ENCODE results near the gene ADAM19. TPM values are rescaled to one million over a fixed set of nuclear protein-coding genes. Genes with fewer than 3 reads are reported as not detected.

The ADAM19 gene
- total RNA-seq, 2 donors from 2014 or later = 2.9 to 12.8 TPM

GRCh38 chr5:157547941-157548512, 27.5 kb downstream of the ADAM19 start:
- no peak for DNase-seq
- TF ChIP-seq, protein P1, sequence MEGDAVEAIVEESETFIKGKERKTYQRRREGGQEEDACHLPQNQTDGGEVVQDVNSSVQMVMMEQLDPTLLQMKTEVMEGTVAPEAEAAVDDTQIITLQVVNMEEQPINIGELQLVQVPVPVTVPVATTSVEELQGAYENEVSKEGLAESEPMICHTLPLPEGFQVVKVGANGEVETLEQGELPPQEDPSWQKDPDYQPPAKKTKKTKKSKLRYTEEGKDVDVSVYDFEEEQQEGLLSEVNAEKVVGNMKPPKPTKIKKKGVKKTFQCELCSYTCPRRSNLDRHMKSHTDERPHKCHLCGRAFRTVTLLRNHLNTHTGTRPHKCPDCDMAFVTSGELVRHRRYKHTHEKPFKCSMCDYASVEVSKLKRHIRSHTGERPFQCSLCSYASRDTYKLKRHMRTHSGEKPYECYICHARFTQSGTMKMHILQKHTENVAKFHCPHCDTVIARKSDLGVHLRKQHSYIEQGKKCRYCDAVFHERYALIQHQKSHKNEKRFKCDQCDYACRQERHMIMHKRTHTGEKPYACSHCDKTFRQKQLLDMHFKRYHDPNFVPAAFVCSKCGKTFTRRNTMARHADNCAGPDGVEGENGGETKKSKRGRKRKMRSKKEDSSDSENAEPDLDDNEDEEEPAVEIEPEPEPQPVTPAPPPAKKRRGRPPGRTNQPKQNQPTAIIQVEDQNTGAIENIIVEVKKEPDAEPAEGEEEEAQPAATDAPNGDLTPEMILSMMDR (IDR thresholded peaks at IDR 0.05) = no peak
- no peak overlapping the region for H3K4me3 ChIP-seq
- no peaks in the 10 kb centered on the region for H3K27me3 ChIP-seq
- peak overlapping the region in 1 of 2 donors; percentile 30 for H3K9ac ChIP-seq (ENCODE audit: low read depth in 2 of 2, low read length in 2 of 2)
- H3K4me1 ChIP-seq = no peaks in the 10 kb centered on the region
- H3K9me3 ChIP-seq = no peaks in the 10 kb centered on the region
- H3K36me3 ChIP-seq = no peaks in the 10 kb centered on the region
- intact Hi-C loops (cut with DNase I) = no loop called here
- peak overlapping the region; percentile 52 for H3K27ac ChIP-seq

DNA sequence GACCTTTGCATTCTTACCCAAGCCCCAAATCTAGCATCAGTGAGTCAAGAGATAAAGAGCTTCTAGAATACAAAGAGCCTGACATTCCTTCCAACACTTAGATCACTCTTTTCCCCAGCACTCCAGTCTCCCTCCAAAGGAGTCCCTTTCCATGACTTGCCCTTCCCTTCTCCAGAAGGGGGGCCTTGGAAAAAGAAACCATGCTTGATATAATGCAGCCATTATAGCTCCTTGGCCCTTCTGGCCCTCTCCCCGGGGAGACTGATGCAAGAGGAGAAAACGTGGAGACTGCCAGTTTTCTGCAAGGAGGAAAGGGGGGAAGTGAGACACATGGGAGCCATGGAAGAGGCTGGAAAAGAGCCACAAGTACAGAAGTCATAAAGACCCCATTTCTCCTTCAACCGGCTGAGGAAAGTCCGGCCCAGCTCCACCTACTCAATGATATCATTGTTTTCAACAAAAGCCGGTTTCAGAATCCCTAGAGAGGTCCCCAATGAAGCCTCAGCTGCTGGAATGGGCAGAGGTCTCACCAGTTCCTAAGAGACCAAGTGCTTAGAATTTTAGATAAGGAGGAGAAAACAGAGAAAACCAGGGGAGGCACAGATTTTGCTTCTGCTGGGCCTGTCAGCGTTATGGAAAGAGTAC, 29.0 kb downstream of the ADAM19 start:
- Histone ChIP-seq H3K9ac (ENCODE audit: low read depth in 2 of 2, low read length in 2 of 2) (peak overlapping the region in 1 of 2 donors; percentile 14), H3K36me3 (no peaks in the 10 kb centered on the region), H3K27ac (peak overlapping the region; percentile 52), H3K27me3 (no peaks in the 10 kb centered on the region), H3K4me1 (no peaks in the 10 kb centered on the region), H3K4me3 (no peak overlapping the region), H3K9me3 (no peaks in the 10 kb centered on the region)
- TF ChIP-seq, protein P1 (IDR thresholded peaks at IDR 0.05) = no peak
- DNase-seq = no peak
- intact Hi-C loops (cut with DNase I) = no loop called here

GRCh38 chr5:157545610-157546310, 29.8 kb downstream of the ADAM19 start:
- intact Hi-C loops (cut with DNase I) = no loop called here
- TF ChIP-seq, protein P1 (IDR thresholded peaks at IDR 0.05) = no peak
- Histone ChIP-seq H3K4me1 (no peaks in the 10 kb centered on the region), H3K9me3 (no peaks in the 10 kb centered on the region), H3K36me3 (no peaks in the 10 kb centered on the region), H3K4me3 (no peak overlapping the region), H3K27ac (no peak overlapping the region), H3K9ac (ENCODE audit: low read depth in 2 of 2, low read length in 2 of 2) (peak overlapping the region in 1 of 2 donors; percentile 14), H3K27me3 (no peaks in the 10 kb centered on the region)
- no peak for DNase-seq

DNA sequence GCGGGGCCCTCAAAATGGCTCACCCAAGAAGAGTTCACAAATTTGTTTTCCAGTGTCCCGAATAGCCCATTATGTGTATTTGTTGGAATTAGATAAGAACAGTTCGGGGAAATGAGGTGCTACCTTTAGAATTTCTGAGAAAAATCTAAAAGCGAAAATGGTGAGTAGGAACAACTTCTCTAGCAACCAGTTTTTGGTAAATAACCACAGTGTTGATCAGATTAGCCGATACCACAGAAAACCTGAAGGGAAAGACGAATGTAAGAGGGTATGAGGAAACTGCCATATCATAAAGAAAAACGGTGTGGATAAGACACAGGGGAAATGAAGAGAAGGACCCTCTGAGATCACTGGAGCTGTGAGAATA, 31.0 kb downstream of the ADAM19 start:
- no peaks in the 10 kb centered on the region for H3K9me3 ChIP-seq
- no peak overlapping the region for H3K4me3 ChIP-seq
- peak overlapping the region in 1 of 2 donors; percentile 35 for H3K9ac ChIP-seq (ENCODE audit: low read depth in 2 of 2, low read length in 2 of 2)
- no peaks in the 10 kb centered on the region for H3K27me3 ChIP-seq
- TF ChIP-seq, protein P1 (IDR thresholded peaks at IDR 0.05) = no peak
- no peaks in the 10 kb centered on the region for H3K36me3 ChIP-seq
- peak overlapping the region; percentile 29 for H3K27ac ChIP-seq
- intact Hi-C loops (cut with DNase I) = no loop called here
- no peaks in the 10 kb centered on the region for H3K4me1 ChIP-seq
- no peak for DNase-seq

DNA sequence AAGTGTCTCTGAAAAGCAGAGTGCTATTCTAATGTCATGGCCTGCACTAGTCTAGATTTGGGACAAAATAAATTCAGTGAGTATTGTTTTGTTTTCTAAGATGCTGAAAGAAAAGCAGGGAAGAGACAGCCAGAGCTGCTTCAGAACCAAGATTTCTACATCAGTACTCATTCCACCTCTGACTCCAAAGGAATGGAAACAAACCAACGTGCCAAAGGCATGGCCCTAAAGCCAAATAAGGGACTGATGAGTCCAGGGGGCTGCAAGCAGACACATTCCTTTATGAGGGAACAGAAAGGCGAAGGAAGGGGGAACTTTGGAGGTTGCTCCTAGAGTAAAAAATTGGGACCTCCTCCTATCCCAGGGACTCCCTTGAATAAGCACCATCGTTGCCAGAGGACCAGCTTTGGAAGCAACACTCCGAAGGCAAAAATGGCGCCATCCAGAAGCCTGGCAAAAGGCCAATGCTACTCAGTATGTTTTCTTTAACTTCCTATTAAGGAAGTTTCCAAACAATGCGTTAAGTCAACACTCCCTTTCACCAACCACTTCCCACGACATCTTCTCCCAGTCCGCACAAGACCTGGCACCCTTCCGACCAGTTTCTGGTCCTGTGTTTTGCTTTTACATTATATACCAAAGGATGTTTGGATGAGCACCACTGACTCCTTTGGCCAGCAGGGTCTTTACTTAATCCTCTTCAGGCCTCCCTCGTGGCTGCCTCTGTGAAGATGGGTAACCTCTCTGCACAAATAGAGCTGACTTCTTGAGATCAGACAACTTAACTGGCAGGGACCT, 31.6 kb downstream of the ADAM19 start:
- intact Hi-C loops (cut with DNase I) = no loop called here
- no peak for DNase-seq
- H3K9ac ChIP-seq (ENCODE audit: low read depth in 2 of 2, low read length in 2 of 2) = peak overlapping the region in 1 of 2 donors; percentile 10
- TF ChIP-seq, protein P1 (IDR thresholded peaks at IDR 0.05) = no peak
- no peak overlapping the region for H3K4me3 ChIP-seq
- no peaks in the 10 kb centered on the region for H3K9me3 ChIP-seq
- peak overlapping the region; percentile 68 for H3K27ac ChIP-seq
- no peaks in the 10 kb centered on the region for H3K27me3 ChIP-seq
- H3K36me3 ChIP-seq = no peaks in the 10 kb centered on the region
- H3K4me1 ChIP-seq = no peaks in the 10 kb centered on the region

Data from colonic mucosa (tissue), 4 donors.